ENCODE data around the gene GRAMD2B. TPM values are rescaled to one million over a fixed set of nuclear protein-coding genes. Genes with fewer than 3 reads are reported as not detected.
"Not testable (repeated sequence)": the region's sequence is repeated elsewhere in the genome, so short reads cannot be mapped to it uniquely, and the experiment has no call there.

Gene GRAMD2B
- 10 to 100 TPM in 4 of 5 donors, 1 to 10 TPM in 1; 9.0 to 11.5 (median 11.1) TPM for polyA plus RNA-seq (ENCODE audit: insufficient read depth in 1 of 5, insufficient read length in 5 of 5, low replicate concordance in 1 of 5)
- long read RNA-seq, donor 1, partial matches to known transcripts, result 0 of 1 reads
- long read RNA-seq, donor 1, other reads (novel, unspliced or antisense), result 0 of 1 reads
- long read RNA-seq, donor 2, result 0 reads
- long read RNA-seq, donor 3, partial matches to known transcripts, result 0 of 1 reads
- long read RNA-seq, donor 3, other reads (novel, unspliced or antisense), result 0 of 1 reads
- long read RNA-seq, donor 4, partial matches to known transcripts, result 0 of 1 reads
- long read RNA-seq, donor 4, other reads (novel, unspliced or antisense), result 0 of 1 reads
- long read RNA-seq, donor 5, partial matches to known transcripts, result 0 of 1 reads
- long read RNA-seq, donor 5, other reads (novel, unspliced or antisense), result 0 of 1 reads
- long read RNA-seq, donor 6, partial matches to known transcripts, result 0 of 3 reads
- long read RNA-seq, donor 6, other reads (novel, unspliced or antisense), result 0 of 3 reads
- long read RNA-seq, donor 7, partial matches to known transcripts, result 0 of 1 reads
- long read RNA-seq, donor 7, other reads (novel, unspliced or antisense), result 0 of 1 reads
- long read RNA-seq, donor 8, result 0 reads

DNA sequence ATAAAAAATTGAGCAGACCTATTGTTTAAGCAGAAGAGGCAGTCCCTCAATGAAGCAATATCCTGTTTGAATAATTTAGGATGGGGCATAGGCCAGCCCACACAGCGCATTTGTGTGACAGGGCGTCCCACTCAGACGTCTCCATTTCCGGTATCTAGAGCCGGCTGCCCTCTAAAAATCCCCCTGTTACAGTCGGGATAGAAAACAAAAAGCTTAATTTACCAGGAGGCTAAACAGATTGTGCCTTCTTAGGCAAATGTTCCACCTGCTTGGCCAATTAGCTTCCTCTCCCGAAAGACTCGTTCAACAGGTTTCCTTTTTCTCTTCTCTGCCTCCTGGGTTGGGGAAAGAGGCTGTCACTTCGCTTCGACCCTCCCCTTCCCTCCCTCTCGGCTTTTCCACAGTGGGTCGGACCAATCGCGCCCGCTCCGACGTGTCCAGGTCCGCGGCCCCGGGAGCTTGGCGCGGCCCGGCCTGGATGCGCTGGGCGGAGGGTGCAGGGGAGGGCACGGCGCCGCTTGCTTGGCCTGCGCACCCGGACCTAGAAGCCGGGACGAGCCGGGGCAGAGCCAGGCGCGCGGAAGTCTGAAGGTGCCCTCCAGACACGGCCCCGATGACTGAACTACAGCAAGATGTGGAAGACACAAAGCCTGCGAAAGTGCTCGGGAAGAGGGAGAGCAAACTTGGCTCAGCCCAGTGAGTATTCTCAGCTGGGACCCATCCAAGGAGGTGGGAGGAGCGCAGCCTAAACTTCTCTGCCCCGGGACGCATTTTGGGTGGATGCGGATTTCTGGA is at the start of gene GRAMD2B:
GRAMD2B (plus strand) TSS at position 416 of the 795 bp plus-strand sequence; CDS start at position 614, 198 bp downstream.
- DNase-seq, result peak; percentile 77 to 79

DNA sequence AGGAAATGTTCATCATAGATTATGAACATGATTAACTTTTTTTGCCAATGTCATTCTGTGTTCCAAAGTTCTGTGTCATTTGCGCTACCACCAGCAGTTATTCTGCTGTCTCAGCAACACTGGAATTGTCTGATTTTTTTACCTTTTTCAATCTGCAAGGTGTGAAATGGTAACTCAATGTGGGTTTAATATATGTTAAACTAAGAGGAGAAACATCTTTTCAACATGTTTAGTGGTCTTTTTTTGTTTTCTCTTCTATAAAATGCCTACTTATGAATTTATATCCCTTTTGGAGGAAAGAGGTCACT is 49.1 kb upstream of the GRAMD2B start:
- no peak for DNase-seq

DNA sequence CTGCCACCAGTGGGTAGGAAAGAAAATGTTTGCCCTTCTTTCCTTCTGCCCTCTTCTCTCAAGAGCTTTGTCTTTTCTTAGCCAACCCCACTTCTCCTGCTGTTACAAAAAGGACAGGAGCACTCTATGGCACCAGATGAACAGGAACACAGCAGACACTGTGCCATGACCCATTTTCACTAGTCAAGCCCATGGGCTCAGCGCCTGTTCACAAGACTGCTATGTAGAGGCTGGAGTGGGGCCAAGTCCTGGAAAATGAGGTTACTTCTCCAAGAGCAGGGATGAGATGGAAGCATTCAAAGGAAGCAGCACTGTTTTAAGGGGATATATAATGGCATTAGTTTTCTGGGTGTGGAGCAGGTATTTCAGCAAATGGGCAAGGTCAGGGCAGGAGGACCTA is 46.8 kb upstream of the GRAMD2B start:
- DNase-seq, result no peak

DNA sequence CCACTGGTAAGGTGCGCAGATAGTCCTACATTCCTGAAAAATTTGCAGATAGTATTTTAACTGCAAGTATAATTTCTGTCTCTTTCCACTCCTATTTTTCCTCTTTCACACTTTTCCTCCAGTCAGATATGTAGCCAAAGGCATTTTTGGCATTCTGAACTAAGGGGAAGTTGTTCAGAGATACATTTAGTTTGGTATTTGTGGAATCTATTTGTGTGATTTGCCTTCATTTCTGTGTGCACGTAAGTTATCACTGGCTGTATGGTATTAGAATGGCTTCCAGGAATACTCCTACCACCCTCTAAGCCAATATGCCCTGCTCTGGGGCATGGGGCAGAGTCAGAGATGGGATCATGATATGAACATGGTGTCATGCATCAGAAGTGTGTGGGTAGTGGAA is 45.8 kb upstream of the GRAMD2B start:
- DNase-seq, result no peak

DNA sequence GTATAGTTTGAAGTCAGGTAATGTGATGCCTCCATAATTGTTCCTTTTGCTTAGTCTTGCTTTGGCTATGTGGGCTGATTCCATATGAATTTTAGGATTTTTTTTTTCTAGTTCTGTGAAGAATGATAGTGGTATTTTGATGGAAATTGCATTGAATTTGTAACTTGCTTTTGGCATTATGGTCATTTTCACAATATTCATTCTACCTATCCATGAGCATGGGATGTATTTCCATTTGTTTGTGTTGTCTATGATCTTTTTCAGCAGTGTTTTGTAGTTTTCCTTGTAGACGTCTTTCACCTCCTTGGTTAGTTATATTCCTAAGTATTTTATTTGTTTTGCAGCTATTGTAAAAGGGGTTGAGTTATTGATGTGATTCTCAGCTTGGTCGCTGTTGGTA is 42.9 kb upstream of the GRAMD2B start:
- not testable (repeated sequence) for DNase-seq

- DNase-seq, result no peak
Measured at GRCh38 chr5:126383246-126383645, 40.0 kb upstream of the GRAMD2B start.

- DNase-seq, result no peak
Measured at GRCh38 chr5:126383776-126384175, 39.4 kb upstream of the GRAMD2B start.

DNA sequence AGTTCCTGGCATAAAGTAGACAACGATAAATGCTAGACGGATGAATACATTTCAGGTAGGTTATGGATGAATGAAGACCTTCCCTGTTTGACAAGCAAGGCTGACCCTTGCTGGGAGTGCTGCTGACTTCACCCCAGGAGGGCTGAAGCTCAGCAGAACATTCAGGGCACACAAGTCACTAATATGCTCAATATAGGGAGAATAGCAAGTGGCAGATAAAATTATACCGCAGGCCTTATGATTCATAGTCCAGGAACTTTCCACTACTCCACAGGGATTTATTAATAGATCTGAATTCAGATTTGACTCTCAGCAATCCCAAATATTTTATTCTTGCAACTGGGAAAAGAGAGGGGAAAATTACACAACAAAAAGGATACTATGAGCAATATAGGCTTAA is 38.2 kb upstream of the GRAMD2B start:
- no peak for DNase-seq

GRCh38 chr5:126385524-126386502 is 37.4 kb upstream of the GRAMD2B start:
- DNase-seq, result no peak

- no peak for DNase-seq
Measured at GRCh38 chr5:126389179-126389578, 34.0 kb upstream of the GRAMD2B start.

DNA sequence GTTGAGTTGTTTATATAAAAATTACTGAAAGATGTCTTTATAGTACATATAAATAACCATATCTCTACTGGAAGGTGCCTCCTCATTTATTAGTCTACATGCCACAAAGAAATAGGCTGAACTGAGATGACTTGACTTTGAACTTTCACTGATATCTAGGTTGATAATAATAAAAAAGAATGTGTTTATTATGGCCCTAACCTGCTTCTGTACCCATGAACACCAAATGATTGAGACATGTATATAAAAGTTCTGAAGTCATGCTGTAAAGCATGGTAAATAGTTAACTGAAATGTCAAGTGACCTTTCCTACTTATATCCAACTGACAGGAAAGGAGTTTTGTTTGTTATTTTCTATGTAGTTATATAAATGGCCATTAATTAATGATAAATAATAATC is 33.2 kb upstream of the GRAMD2B start:
- DNase-seq, result no peak

- no peak for DNase-seq
Measured at GRCh38 chr5:126391386-126391785, 31.8 kb upstream of the GRAMD2B start.

GRCh38 chr5:126394211-126394788 is 28.9 kb upstream of the GRAMD2B start:
- DNase-seq, result no peak

DNA sequence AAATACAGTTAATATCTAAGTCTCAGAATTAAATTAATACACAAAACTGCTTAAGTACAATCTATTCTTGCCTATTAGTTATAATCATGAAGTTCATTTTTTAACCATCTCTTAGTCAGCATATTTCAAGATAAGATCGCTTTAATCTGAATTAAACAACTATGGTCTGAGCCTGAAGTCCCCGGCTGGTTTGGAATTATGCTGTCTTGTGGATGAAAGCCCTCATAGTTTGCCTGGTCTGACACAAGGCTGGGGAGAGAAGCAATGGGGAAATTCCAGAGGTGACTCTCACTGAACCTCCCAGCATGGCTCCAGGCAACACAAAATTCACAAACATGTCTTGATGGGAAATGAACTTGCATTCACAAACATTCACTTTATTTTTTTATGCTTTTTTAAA is 28.0 kb upstream of the GRAMD2B start:
- no peak for DNase-seq

- DNase-seq, result no peak
Measured at GRCh38 chr5:126395605-126396004, 27.6 kb upstream of the GRAMD2B start.

GRCh38 chr5:126396721-126397120 is 26.5 kb upstream of the GRAMD2B start:
- DNase-seq, result not testable (repeated sequence)

DNA sequence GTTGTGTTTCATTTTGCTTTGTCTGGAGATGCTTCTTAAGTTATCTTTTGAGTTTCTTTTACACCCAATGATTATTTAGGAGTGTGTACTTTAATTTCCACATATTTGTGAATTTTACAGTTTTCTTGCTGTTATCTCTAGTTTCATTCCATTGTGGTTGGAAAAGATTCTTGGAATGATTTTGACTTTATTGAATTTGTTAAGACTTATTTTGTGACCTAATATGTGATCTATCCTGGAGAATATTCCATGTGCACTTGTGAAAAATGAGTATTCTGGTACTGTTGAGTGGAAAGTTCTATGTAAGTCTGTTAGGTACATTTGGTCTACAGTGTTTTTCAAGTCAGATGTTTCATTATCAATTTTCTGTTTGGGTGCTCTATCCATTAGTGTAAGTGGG is 24.4 kb upstream of the GRAMD2B start:
- no peak for DNase-seq

GRCh38 chr5:126400621-126401251 is 22.5 kb upstream of the GRAMD2B start:
- no peak for DNase-seq

DNA sequence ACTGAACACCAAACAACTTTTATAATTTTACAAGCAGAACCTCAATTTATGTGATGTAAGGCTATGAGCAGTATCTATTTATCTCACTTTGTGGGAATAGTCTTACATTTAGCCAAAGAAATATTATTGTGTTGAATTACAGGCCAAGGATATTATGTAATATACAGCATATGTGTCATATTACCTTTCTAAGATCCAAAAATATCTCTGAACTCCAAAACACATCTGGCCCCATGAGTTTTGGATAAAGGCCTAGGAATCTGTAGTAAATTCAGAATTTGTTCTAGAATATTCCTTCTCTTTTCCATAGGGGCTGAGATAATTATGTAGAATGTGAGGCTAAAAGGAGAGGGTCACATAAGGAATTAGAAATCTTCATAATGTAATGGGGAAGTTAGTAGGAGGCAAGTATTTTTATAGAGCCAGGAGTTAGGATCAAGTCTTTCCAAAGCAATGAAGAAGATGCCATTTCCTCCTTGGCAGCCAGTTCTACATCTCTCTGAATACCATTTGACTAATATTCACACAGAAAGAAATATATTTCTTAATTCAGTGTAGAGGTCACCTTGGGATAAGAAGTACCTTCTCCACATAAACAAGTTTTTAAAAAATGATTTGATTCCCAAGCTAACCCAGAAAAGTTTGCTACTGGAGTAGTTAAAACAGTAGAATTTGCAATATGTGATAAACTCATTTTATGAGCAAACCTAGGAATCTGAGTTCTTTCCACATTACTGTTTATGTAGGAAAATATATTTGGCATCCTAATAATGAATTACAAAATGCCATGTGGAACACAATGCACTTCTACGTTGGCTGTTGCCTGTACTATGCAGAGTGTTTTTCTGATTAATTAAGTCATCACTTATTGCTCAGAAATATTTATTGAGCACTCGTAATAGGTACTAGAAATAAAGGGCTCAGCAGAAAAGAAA is 20.3 kb upstream of the GRAMD2B start:
- no peak for DNase-seq

Data from right lung (tissue), 10 donors.